Glomerular visceral epithelial cell (primary cell): ENCODE data around the gene LY6G5C.
A peak's percentile ranks its signal among the peaks of the same experiment; 100 is the strongest.

Experiments
- DNase-seq: peaks from one replicate; pipeline ENCODE4 v3.0.0-alpha.2; 2016; ENCODE audit errors: extremely low spot score

Gene LY6G5C

GRCh38 chr6:31663126-31663960, 17.5 kb downstream of the LY6G5C start:
- DNase-seq: no peak

- DNase-seq: no peak
Observed at GRCh38 chr6:31662124-31662723, 18.6 kb downstream of the LY6G5C start.

GRCh38 chr6:31661262-31662123, 19.4 kb downstream of the LY6G5C start:
- DNase-seq: peak; percentile 28

- DNase-seq: peak; percentile 84
Observed at GRCh38 chr6:31660381-31661261, 20.2 kb downstream of the LY6G5C start, which contains the start of gene C6orf47. TSS of gene C6orf47 (minus strand) at chr6:31660778. CDS start at chr6:31659947, 831 bp downstream.

GRCh38 chr6:31659649-31660380, 21.1 kb downstream of the LY6G5C start:
- DNase-seq: peak; percentile 36

GRCh38 chr6:31658983-31659648, 21.8 kb downstream of the LY6G5C start:
- DNase-seq: no peak

- DNase-seq: no peak
Observed at GRCh38 chr6:31658158-31658688, 22.6 kb downstream of the LY6G5C start.

- DNase-seq: no peak
Observed at GRCh38 chr6:31657406-31658157, 23.3 kb downstream of the LY6G5C start.

- DNase-seq: no peak
Observed at GRCh38 chr6:31655349-31656237, 25.3 kb downstream of the LY6G5C start, which contains the start of gene APOM. TSS of gene APOM (plus strand) at chr6:31655894. CDS start at chr6:31655967, 73 bp downstream.

- no peak for DNase-seq
Observed at GRCh38 chr6:31654574-31655348, 26.1 kb downstream of the LY6G5C start.

GRCh38 chr6:31652925-31653724, 27.7 kb downstream of the LY6G5C start:
- DNase-seq: peak; percentile 89

GRCh38 chr6:31651602-31652191, 29.2 kb downstream of the LY6G5C start:
- DNase-seq: peak; percentile 78

GRCh38 chr6:31645325-31645724, 35.5 kb downstream of the LY6G5C start:
- no peak for DNase-seq

- no peak for DNase-seq
Observed at GRCh38 chr6:31643818-31644454, 36.9 kb downstream of the LY6G5C start.
